ACHN (cell line): ENCODE measurements around the gene FGFR3.

Source experiments
- DNase-seq: peaks from one replicate; pipeline ENCODE4 v3.0.0-alpha.2; 2015
- in situ Hi-C: cut with HindIII; loops from 2 replicates; pipeline ENCODE4 v1.10.0; 2017; ENCODE audit warnings: low sequenced_read_pairs, low pct_ligation_motif_present, low pct_unique_long_range_greater_than_20kb

FGFR3 gene

GRCh38 chr4:1808396-1808795 lies 15.3 kb downstream of the FGFR3 start:
- DNase-seq = no peak
- in situ Hi-C loops = no loop called here

GRCh38 chr4:1808851-1809753 lies 16.0 kb downstream of the FGFR3 start:
- DNase-seq = no peak
- in situ Hi-C loops = no loop called here

- in situ Hi-C loops = no loop called here
- peak; percentile 57 for DNase-seq
These were observed 16.8 kb downstream of the FGFR3 start for GRCh38 chr4:1809754-1810502.

GRCh38 chr4:1810765-1811164 lies 17.7 kb downstream of the FGFR3 start:
- in situ Hi-C loops = no loop called here

GRCh38 chr4:1812720-1813119 lies 19.6 kb downstream of the FGFR3 start:
- DNase-seq = no peak
- in situ Hi-C loops = no loop called here

More at GRCh38 chr4:1810765-1811164, 17.7 kb downstream of the FGFR3 start:
- DNase-seq = no peak

- no peak for DNase-seq
- in situ Hi-C loops = no loop called here
These were observed 20.1 kb downstream of the FGFR3 start for GRCh38 chr4:1813231-1813630.

GRCh38 chr4:1813915-1814314 lies 20.8 kb downstream of the FGFR3 start:
- in situ Hi-C loops = no loop called here
- DNase-seq = no peak

- DNase-seq = no peak
- in situ Hi-C loops = no loop called here
These were observed 21.4 kb downstream of the FGFR3 start for GRCh38 chr4:1814453-1814852.

GRCh38 chr4:1815096-1815996 lies 22.3 kb downstream of the FGFR3 start:
- no peak for DNase-seq
- in situ Hi-C loops = no loop called here

- no peak for DNase-seq
- in situ Hi-C loops = no loop called here
These were observed 23.1 kb downstream of the FGFR3 start for GRCh38 chr4:1815997-1816860.

- no peak for DNase-seq
- in situ Hi-C loops = no loop called here
These were observed 26.2 kb downstream of the FGFR3 start for GRCh38 chr4:1819284-1819683.

GRCh38 chr4:1819816-1820215 lies 26.7 kb downstream of the FGFR3 start:
- no peak for DNase-seq
- in situ Hi-C loops = no loop called here

- in situ Hi-C loops = no loop called here
- DNase-seq = no peak
These were observed 28.8 kb downstream of the FGFR3 start for GRCh38 chr4:1821679-1822567.

GRCh38 chr4:1822568-1823544 lies 29.8 kb downstream of the FGFR3 start:
- DNase-seq = no peak
- in situ Hi-C loops = no loop called here

GRCh38 chr4:1823545-1823932 lies 30.4 kb downstream of the FGFR3 start:
- in situ Hi-C loops = no loop called here
- no peak for DNase-seq

- in situ Hi-C loops = no loop called here
- no peak for DNase-seq
These were observed 31.7 kb downstream of the FGFR3 start for GRCh38 chr4:1824746-1825145.
